HG02870 (cell line): Measurements from ENCODE around the gene GPS1.

Experiments
- ATAC-seq: cut with Tn5 transposase; IDR thresholded peaks from one replicate; pipeline ENCODE4 v1.9.1; 2021; ENCODE audit warnings: mild to moderate bottlenecking, moderate library complexity; ENCODE audit not compliant: unreplicated experiment

Gene GPS1

DNA sequence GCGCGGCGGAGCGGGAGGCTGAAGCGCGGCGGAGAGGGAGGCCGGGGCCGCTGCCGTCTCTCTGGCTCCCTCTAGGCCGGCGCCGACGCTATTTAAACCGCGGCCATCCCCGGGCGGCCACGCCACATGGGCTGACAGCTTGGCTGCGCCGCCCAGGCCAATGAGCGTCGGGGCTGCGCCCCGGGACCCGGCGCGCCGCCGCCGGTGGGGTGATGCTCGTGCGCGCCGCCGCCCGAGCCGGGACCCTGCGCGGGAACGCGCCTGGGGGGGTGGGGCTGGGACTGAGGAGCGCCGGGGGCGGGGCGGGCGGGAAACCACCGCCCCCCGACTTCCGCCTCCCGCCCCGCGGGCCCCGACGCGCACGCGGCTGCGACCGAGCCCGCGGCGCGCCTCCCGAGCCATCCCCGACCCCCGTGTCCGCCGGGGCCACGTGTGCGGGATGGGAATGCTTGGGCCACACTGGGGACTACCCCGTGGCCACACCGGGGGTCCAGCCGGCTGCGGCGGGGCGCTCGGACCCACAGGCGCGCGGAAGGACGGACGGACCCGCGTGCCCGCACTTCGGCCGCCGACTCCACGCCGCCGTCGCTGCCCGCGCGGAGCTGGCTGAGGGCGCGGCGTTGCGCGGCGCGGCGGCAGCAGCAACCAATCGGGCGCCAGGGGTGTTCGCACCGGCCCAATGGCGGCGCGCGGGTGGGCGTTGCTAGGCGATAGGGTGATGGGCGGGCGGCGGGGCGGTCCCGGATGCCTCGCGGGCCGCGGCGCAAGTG, 46.7 kb downstream of the GPS1 start, which contains the start of gene FASN:
Gene FASN, minus strand, starts transcription at position 68 of the 770 bp plus-strand sequence. CDS start 1,791 bp downstream, outside the sequence.
- peak; percentile 66 for ATAC-seq

DNA sequence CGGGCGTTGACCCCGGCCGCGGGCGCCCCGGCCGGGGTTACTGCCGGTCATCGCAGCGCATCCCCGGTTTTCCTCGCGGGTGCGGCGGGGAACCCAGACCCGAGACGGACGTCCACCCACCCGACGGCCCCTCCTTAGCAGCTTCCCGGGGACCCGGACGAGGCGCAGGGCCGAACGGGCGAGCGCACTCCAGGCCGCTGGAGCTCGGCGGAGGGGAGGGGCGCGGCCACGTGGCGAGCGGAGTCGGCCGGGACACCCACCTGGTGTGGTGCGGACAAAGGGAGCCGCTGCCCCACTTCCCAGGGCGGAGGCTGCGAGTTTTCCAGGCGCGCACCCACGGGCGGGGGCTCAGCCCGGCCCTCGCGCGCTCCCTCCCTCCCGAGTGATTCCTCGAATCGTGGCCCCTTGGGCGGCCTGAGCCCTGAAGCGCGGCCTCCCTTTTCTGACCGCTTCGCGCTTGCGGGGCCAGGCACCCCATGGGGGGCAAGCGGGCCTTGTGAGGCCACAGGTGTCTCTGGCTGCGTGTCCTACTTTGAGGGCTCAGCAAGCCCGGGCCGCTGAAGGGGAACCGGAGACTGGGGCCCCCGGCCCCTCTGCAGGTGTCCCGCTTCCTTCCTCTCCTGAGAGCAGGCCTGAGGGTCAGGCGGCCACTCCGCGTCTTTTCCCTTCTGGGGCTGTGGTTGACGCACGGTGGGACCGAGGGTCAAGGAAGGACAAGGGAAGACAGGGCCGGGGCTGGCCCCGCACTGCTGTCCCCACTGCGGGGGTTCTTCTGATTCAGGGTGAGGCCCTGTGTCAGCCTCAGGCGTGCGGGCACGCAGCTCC, 47.5 kb downstream of the GPS1 start:
- ATAC-seq: peak; percentile 13

DNA sequence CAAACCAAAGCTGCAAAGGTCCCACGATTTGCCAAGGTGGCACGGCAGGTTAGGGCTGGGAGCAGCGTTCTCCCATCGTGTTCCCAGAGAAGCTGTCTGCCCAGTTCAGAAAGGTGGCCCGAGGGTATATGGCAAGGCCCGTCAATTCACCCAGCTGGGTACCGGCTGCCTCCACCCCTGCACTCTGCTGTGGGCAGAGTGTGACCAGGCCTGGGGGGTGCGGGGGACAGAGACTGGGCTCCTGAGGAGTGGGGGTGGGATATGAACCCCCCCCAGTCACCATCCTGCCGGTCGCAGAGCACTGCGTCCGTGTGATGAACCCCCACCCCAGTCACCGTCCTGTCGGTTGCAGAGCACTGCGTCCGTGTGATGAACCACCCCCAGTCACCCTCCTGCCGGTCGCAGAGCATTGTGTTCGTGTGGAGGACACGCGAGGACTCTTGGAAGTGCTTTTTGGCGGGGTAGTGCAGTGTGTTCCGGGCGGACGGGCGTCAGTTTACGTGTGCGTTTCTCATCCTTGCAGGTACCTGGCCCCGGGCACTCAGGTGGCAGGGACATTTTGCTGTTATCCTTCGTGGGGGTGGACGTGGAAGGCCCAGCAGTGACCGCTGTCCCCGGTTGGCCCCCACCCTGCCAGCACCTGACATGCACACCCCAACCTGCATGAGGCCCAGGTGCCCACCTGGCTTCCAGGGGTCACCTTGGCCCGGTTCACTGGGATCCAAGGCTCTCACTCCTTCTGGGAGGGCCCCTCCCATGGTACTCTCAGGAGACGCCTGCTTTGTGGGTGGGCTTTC, 49.0 kb downstream of the GPS1 start:
- no peak for ATAC-seq

GRCh38 chr17:82101301-82101715, 49.6 kb downstream of the GPS1 start:
- ATAC-seq: no peak

DNA sequence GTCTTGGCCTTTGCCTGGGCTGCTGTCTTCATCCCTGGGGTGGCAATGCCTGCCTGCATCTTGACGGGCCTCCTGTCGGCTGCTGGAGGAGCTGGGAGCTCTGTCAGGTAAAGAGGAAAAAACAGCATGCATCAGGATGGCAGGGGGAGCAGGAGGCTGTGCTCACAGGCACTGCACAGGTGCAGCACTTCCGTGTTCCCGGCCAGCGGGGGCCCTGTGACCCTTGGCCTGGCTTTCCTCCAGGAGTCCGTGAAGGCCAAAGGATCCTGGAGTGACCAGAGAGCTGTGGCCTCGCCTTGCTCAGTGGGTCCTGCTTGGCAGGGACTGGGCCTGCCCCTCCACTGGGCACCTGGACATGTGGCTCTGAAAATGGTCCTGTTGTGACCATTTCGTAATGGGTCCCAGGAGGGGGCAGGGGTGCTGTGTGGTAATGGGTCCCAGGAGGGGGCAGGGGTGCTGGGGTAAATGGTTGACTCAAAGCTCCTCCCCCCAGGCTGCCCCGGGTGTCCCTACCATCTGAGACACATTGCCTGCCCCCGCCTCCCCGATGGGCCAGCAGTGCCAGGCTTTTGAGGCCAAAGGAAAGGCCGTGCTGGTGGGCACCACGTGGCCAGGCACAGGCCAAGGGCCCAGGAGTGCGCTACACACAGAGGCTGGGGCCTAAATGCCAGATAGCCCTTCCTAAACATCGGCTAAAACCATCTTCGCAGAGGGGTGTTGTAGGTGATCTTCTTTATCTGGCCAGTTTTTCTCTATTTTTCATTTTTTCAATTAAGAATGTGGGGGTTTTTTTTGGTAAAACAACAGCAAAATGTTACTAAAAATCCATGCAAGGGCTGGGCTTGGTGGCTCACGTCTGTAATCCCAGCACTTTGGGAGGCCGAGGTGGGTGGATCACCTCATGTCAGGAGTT, 50.3 kb downstream of the GPS1 start:
- ATAC-seq: no peak

DNA sequence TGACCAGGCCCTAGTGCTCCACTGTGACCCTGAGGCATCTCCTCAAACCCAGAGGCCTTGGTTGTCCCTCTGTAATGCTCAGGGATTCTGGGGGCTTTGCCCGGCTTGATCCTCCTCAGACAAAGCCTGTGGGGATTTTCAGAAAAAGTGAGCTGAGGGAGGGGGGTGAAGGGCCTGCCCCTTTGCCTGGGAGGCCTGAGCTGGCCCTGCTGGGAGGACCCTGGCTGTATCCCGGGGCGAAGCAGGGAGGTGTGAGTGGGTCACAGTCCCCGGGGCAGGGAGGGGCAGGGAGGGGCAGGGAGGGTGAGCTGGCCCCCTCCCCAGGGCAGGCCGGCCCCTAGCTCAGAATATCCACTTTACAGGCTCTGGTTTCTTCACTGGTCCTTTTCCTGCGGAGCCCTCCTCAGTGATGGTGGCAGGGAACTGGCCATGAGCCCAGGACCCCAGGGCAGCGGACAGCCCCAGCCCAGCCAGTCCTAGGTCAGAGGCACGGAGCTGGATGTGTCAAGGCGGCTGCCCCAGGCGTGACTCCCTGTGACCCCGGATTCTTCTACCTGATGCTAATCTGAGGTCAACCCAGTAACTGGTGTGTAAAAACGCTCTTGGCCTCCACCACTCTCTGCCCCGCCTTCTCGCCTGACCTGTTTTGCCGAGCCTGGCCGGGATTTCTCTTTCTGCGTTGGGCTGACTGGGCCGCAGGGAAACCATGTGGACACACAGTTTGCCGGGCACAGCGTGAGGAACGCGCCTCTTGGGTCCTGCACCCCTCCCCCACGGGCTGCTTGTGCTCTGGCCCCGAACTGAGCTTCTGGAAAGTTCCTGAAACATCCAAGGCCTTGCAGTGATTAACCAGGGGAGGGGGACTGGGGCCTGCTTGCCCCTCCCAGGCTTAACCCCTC, 52.1 kb downstream of the GPS1 start:
- ATAC-seq: no peak

GRCh38 chr17:82104797-82105416, 53.2 kb downstream of the GPS1 start:
- no peak for ATAC-seq

- ATAC-seq: no peak
Measured at GRCh38 chr17:82105417-82105881, 53.8 kb downstream of the GPS1 start.

DNA sequence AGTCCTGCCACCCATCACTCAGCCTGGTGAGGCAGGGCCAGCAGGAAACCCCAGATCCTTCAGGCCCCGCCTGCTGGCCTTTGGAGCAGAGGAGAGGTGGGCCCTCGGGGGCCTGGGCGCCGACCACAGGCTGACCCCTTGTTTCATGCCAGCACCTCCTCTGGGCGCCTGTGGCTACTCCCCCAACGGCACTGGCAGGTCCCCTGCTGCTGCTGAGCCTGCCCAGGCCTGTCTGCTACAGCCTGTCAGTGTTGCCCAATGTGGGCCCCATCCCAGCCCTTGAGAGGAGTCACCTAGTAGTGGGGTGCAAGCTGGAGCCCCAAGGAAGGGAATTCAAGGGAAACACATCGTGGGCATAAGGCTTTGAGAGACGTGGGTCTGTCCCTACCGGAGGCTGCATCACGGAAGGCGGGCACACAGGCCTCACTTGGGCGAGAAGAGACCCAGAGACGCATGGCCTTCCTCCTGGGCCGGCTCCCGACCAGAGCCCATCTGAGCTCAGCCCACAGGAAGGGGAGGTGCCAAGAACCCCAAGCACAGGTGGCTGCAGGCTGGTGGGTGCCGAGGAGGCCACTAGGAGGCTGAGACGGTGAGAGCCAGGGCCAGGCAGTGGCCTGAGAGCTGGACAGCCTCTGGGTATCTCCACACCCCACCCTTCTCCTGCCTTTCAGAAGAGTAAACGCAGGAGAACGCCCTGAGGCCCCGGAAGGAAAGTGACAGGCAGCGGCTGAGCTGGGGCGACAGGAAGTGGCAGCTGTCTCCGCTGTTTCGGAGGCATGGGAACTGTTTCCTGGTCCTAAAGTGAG, 54.4 kb downstream of the GPS1 start:
- peak; percentile 72 for ATAC-seq

DNA sequence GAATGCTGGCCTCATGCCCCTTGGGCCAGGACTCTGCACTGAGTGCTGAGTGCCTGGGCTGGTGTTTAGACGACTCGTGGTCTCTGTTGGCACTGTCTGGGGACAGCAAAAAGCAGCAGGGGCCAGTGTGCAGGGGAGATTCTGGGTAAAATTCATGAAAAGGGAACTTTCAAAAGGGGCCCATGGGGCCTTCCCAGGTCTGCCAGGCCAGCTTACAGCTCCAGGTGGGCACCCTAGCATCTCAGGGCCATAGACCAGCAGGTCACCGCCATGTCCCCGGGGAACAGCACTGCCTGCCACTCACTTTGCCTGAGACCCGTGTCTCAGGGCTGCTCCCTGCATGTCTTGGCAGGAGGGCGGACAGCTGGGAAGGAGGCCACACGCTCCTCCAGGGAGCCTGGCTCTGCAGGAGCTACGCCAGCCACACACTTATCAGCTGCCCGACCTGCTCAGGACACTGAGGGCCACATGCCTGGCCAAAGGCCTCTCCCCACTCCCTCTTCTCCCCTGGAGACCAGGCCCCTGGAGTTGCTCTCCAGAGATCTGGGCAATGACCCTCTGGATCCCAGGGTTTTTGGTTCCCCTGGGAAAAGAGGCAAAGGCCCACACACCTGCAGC, 55.1 kb downstream of the GPS1 start:
- ATAC-seq: no peak
